CD14-positive monocyte (primary cell): ENCODE data around the gene CRAT. TPM values are rescaled to one million over a fixed set of nuclear protein-coding genes. Genes with fewer than 3 reads are reported as not detected.

Source experiments
- DNase-seq, 3 donors: peaks; one replicate each; pipeline ENCODE4 v3.0.0-alpha.2; 2011 to 2022
- H2AFZ ChIP-seq: 2 replicates; pipeline ENCODE4 v1.6.0; 2012; ENCODE audit warnings: mild to moderate bottlenecking, low read depth, low read length, inconsistent platforms; ENCODE audit not compliant: insufficient read depth, poor library complexity, severe bottlenecking
- H3K27ac ChIP-seq, 2 donors: 1 replicate in 1 of 2; 2 replicates in 1 of 2; pipeline ENCODE4 v1.5.1; 2012 to 2013; ENCODE audit warnings: low read length in 2 of 2, control low read depth in 1 of 2, inconsistent platforms in 1 of 2, low read depth in 1 of 2, mild to moderate bottlenecking in 1 of 2
- H3K27me3 ChIP-seq, 2 donors: one replicate each; pipeline versions ENCODE4 v1.6.0 to v1.6.1; 2011 to 2013; ENCODE audit warnings: low read length in 2 of 2; ENCODE audit not compliant: control insufficient read depth in 2 of 2, insufficient read depth in 2 of 2
- H3K36me3 ChIP-seq, 2 donors: replicated peaks in 1 of 2; 1 replicate in 1 of 2; 2 replicates in 1 of 2; pipeline versions ENCODE4 v1.5.1 to v1.6.1; 2012 to 2013; ENCODE audit warnings: low read length in 2 of 2, control low read depth in 1 of 2, inconsistent platforms in 1 of 2, mild to moderate bottlenecking in 1 of 2; ENCODE audit not compliant: insufficient read depth in 2 of 2, control insufficient read depth in 1 of 2
- H3K4me1 ChIP-seq, 2 donors: 1 replicate in 1 of 2; 2 replicates in 1 of 2; pipeline versions ENCODE4 v1.5.1 to v1.6.1; 2012 to 2013; ENCODE audit warnings: low read length in 2 of 2, control low read depth in 1 of 2, inconsistent platforms in 1 of 2, mild to moderate bottlenecking in 1 of 2, moderate library complexity in 1 of 2; ENCODE audit not compliant: insufficient read depth in 2 of 2, control insufficient read depth in 1 of 2
- H3K4me2 ChIP-seq: replicated peaks from 2 replicates; pipeline ENCODE3; 2012; ENCODE audit warnings: low read length, moderate library complexity, mild to moderate bottlenecking; ENCODE audit not compliant: poor library complexity, severe bottlenecking; ENCODE audit errors: extremely low read depth
- H3K4me3 ChIP-seq, 3 experiments: fragments of 200-600 bp in 1 of 3; sonication (generic) in 1 of 3; replicated peaks in 1 of 3; 1 replicate in 2 of 3; 2 replicates in 1 of 3; pipeline ENCODE4 v1.5.1; 2011 to 2013; ENCODE audit warnings: low read length in 3 of 3, mild to moderate bottlenecking in 3 of 3, control low read depth in 2 of 3, low read depth in 2 of 3, inconsistent platforms in 1 of 3, moderate library complexity in 1 of 3
- H3K79me2 ChIP-seq: 2 replicates; pipeline ENCODE4 v1.6.0; 2012; ENCODE audit warnings: mild to moderate bottlenecking, control low read depth, inconsistent platforms, low read length, moderate library complexity; ENCODE audit not compliant: insufficient read depth
- H3K9ac ChIP-seq: 2 replicates; pipeline ENCODE4 v1.6.0; 2017; ENCODE audit warnings: low read length, mild to moderate bottlenecking; ENCODE audit not compliant: insufficient read depth, poor library complexity, severe bottlenecking
- H3K9me3 ChIP-seq, 2 donors: replicated peaks in 1 of 2; 1 replicate in 1 of 2; 2 replicates in 1 of 2; pipeline versions ENCODE4 v1.5.1 to v1.6.1; 2012 to 2013; ENCODE audit warnings: low read length in 2 of 2, control low read depth in 1 of 2; ENCODE audit not compliant: control insufficient read depth in 1 of 2, insufficient read depth in 1 of 2
- H4K20me1 ChIP-seq: 2 replicates; pipeline ENCODE4 v1.6.0; 2012; ENCODE audit warnings: mild to moderate bottlenecking, low read length, control low read depth, moderate library complexity; ENCODE audit not compliant: insufficient read depth
- H3K27ac Mint-ChIP-seq, 7 donors: one replicate each; pipeline ENCODE4 v1.8.0; 2020; ENCODE audit warnings: mild to moderate bottlenecking in 7 of 7, mixed read lengths in 7 of 7, moderate library complexity in 6 of 7, inconsistent platforms in 2 of 7
- H3K27me3 Mint-ChIP-seq, 3 donors: one replicate each; pipeline ENCODE4 v1.8.0; 2021 to 2022; ENCODE audit warnings: low read depth in 3 of 3, mild to moderate bottlenecking in 3 of 3, mixed read lengths in 3 of 3, moderate library complexity in 3 of 3, inconsistent platforms in 1 of 3
- H3K36me3 Mint-ChIP-seq, 2 donors: one replicate each; pipeline ENCODE4 v1.8.0; 2020; ENCODE audit warnings: mixed read lengths in 2 of 2, inconsistent platforms in 1 of 2, mild to moderate bottlenecking in 1 of 2
- H3K4me1 Mint-ChIP-seq: one replicate; pipeline ENCODE4 v1.8.0; 2020; ENCODE audit warnings: mild to moderate bottlenecking, mixed read lengths
- H3K4me3 Mint-ChIP-seq, 2 donors: one replicate each; pipeline ENCODE4 v1.8.0; 2020; ENCODE audit warnings: mild to moderate bottlenecking in 2 of 2, mixed read lengths in 2 of 2, moderate library complexity in 1 of 2
- H3K9me3 Mint-ChIP-seq, 7 donors: one replicate each; pipeline ENCODE4 v1.8.0; 2020 to 2022; ENCODE audit warnings: mixed read lengths in 7 of 7, mild to moderate bottlenecking in 6 of 7, moderate library complexity in 6 of 7, inconsistent platforms in 2 of 7
- whole genome bisulfite sequencing: methylation state at CpG from one replicate; pipeline ENCODE4 v1.1.5; 2013; ENCODE audit warnings: missing lambda C conversion rate; ENCODE audit not compliant: insufficient coverage; 5-methylcytosine and 5-hydroxymethylcytosine counted together
- intact Hi-C, 2 donors: fragments of 100-400 bp; cut with micrococcal nuclease; formaldehyde crosslinking; loops; one replicate each; pipeline versions ENCODE4 v1.15.0 to v1.15.1; 2023
- polyA plus RNA-seq, 3 donors: library from polyadenylated mRNA; depleted of rRNA in 1 of 3; unstranded in 2 of 3; stranded (reverse) in 1 of 3; fragments of 300-500 nt in 2 of 3; fragments of >200 nt in 1 of 3; fragmentation: Illumina TruSeq in 2 of 3; gene quantifications; 1 replicate in 2 of 3; 2 replicates in 1 of 3; pipeline ENCODE4 v1.2.3, GENCODE V29; 2012 to 2021
- TF ChIP-seq, protein P1 (sequence below): fragments of 200-600 bp; IDR thresholded peaks from one replicate; pipeline ENCODE4 v1.8.0; 2022; ENCODE audit warnings: antibody characterized with exemption, mild to moderate bottlenecking

CRAT gene
- polyA plus RNA-seq, 3 donors: 12.2 to 19.4 (median 15.0) TPM

DNA sequence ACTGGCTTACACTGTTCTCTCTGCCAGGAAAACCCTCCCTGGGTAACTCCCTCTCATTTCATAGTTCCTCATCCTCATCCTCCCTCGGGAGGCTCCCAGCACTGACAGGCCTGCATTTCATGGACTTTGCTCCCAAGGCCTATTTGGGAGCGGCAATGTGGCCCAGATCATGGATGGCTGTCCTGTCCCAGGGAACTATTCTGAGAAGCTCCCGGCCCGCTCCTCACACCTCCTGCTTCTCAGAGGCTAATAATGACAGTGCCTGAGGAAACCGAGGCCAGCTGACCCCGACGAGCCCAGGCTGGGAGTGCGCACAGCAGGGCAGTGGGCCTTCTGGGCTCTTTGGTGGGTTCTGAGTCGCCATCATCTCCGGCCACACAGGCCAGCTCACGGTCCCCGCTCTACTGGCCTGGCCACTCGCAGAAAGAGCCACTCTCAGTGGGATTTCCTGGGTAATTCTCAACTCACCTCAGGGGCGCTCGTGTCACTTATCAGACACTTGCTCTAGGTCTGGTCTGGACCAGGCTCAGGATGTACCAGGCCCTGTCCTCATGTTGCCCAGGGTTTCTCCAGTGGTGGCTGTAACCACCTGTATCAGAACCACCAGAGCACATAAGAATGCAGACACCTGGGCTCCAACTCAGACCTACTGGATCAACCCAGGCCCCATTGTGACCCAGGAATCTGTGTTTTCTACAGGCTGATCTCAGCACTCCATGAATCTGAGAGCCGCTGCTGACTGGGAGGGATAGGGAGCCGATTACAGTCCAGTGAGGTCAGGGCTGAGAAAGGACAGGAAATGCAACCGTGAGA lies 31.7 kb downstream of the CRAT start:
- TF ChIP-seq, protein P1, sequence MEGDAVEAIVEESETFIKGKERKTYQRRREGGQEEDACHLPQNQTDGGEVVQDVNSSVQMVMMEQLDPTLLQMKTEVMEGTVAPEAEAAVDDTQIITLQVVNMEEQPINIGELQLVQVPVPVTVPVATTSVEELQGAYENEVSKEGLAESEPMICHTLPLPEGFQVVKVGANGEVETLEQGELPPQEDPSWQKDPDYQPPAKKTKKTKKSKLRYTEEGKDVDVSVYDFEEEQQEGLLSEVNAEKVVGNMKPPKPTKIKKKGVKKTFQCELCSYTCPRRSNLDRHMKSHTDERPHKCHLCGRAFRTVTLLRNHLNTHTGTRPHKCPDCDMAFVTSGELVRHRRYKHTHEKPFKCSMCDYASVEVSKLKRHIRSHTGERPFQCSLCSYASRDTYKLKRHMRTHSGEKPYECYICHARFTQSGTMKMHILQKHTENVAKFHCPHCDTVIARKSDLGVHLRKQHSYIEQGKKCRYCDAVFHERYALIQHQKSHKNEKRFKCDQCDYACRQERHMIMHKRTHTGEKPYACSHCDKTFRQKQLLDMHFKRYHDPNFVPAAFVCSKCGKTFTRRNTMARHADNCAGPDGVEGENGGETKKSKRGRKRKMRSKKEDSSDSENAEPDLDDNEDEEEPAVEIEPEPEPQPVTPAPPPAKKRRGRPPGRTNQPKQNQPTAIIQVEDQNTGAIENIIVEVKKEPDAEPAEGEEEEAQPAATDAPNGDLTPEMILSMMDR: no peak
- Mint-ChIP-seq H3K9me3 (no peaks in the 10 kb centered on the region), H3K27ac (peak overlapping the region in 3 of 7 donors; percentile 46 to 64 (median 50)), H3K4me3 (no peak overlapping the region), H3K36me3 (peaks cover 0 to 4% of the 10 kb centered on the region in 2 donors), H3K27me3 (peaks cover 0 to 5% (median 4%) of the 10 kb centered on the region in 3 donors), H3K4me1 (peaks cover 21% of the 10 kb centered on the region)
- no peak overlapping the region for H3K9ac ChIP-seq
- WGBS: 91% methylated on average over 18 of the region's 18 CpGs
- H3K4me1 ChIP-seq: peaks cover 18 to 22% of the 10 kb centered on the region in 2 donors
- H3K36me3 ChIP-seq: peaks cover 0 to 3% of the 10 kb centered on the region in 2 donors
- peaks cover 11% of the 10 kb centered on the region for H4K20me1 ChIP-seq
- intact Hi-C loops: loop anchor here in 1 of 2 donors (5.0 kb wide), 1 partner anchor 42 kb away; the partner anchor contains the start of gene MIGA2
- no peaks in the 10 kb centered on the region for H3K9me3 ChIP-seq
- no peak overlapping the region for H3K4me3 ChIP-seq
- DNase-seq: no peak
- H2AFZ ChIP-seq: no peak overlapping the region
- H3K4me2 ChIP-seq: no peak overlapping the region
- no peak overlapping the region for H3K27ac ChIP-seq
- no peaks in the 10 kb centered on the region for H3K27me3 ChIP-seq
- H3K79me2 ChIP-seq: peaks cover 25% of the 10 kb centered on the region

DNA sequence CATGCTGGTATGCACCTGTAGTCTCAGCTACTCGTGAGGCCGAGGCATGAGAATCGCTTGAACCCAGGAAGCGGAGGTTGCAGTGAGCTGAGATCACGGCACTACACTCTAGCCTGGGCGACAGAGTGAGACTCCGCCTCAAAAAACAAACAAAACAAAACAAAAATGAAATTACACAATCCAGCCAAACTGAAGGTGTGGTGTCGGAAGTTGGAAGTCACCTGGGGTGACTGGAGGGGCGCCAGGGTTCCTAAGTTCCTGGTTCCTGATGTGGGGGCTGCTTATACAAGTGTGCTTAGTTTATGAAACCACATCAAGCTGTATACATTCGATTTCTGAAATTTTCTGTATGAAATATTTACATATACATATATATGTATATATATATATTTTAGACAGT lies 33.4 kb downstream of the CRAT start:
- no peak overlapping the region for H2AFZ ChIP-seq
- no peaks in the 10 kb centered on the region for H3K9me3 Mint-ChIP-seq
- no peaks in the 10 kb centered on the region for H3K36me3 Mint-ChIP-seq
- H3K4me3 ChIP-seq: no peak overlapping the region
- no peak overlapping the region for H3K27ac Mint-ChIP-seq
- intact Hi-C loops: loop anchor here in 1 of 2 donors (5.0 kb wide), 1 partner anchor 40 kb away; the partner anchor contains the start of gene MIGA2
- H3K4me1 ChIP-seq: peaks cover 16 to 18% of the 10 kb centered on the region in 2 donors
- no peaks in the 10 kb centered on the region for H3K36me3 ChIP-seq
- H3K4me1 Mint-ChIP-seq: peaks cover 16% of the 10 kb centered on the region
- DNase-seq: no peak
- peaks cover 9% of the 10 kb centered on the region for H3K79me2 ChIP-seq
- H3K9me3 ChIP-seq: no peaks in the 10 kb centered on the region
- H3K27me3 Mint-ChIP-seq: peaks cover 0 to 4% (median 3%) of the 10 kb centered on the region in 3 donors
- H3K9ac ChIP-seq: no peak overlapping the region
- 100% methylated on average over 3 of the region's 10 CpGs for WGBS
- H4K20me1 ChIP-seq: peaks cover 5% of the 10 kb centered on the region
- H3K27me3 ChIP-seq: no peaks in the 10 kb centered on the region
- no peak overlapping the region for H3K4me3 Mint-ChIP-seq
- H3K27ac ChIP-seq: no peak overlapping the region
- no peak overlapping the region for H3K4me2 ChIP-seq
- TF ChIP-seq, protein P1: no peak
